H9 (cell line): Measurements from ENCODE around the gene S100A4. TPM values are rescaled to one million over a fixed set of nuclear protein-coding genes. Genes with fewer than 3 reads are reported as not detected.

Experiments used
- DNase-seq: peaks from one replicate; pipeline ENCODE4 v3.0.0-alpha.2; 2017
- H2AFZ ChIP-seq: one replicate; pipeline ENCODE4 v1.6.1; 2013; ENCODE audit warnings: mild to moderate bottlenecking, low read length, control low read depth, moderate library complexity
- H2AK5ac ChIP-seq: 2 replicates; pipeline ENCODE4 v1.6.1; 2013; ENCODE audit warnings: low read length, control low read depth, mixed read lengths; ENCODE audit not compliant: insufficient read length
- H2BK120ac ChIP-seq: one replicate; pipeline ENCODE4 v1.6.1; 2013; ENCODE audit warnings: low read depth, mild to moderate bottlenecking, low read length, control low read depth, inconsistent platforms; ENCODE audit not compliant: poor library complexity, severe bottlenecking
- H2BK12ac ChIP-seq: 2 replicates; pipeline ENCODE4 v1.6.1; 2013; ENCODE audit warnings: low read length, control low read depth, mixed read lengths, low read depth; ENCODE audit not compliant: insufficient read length
- H2BK15ac ChIP-seq: 2 replicates; pipeline ENCODE4 v1.6.1; 2013; ENCODE audit warnings: low read depth, low read length, control low read depth
- H2BK20ac ChIP-seq: one replicate; pipeline ENCODE4 v1.6.1; 2013; ENCODE audit warnings: low read depth, mild to moderate bottlenecking, low read length, control low read depth, inconsistent platforms; ENCODE audit not compliant: poor library complexity, severe bottlenecking
- H2BK5ac ChIP-seq: 2 replicates; pipeline ENCODE4 v1.6.1; 2013; ENCODE audit warnings: low read length, control low read depth, mixed read lengths; ENCODE audit not compliant: insufficient read length
- H3K14ac ChIP-seq: 2 replicates; pipeline ENCODE4 v1.6.1; 2013; ENCODE audit warnings: low read length, control low read depth; ENCODE audit not compliant: insufficient read depth
- H3K18ac ChIP-seq: 2 replicates; pipeline ENCODE4 v1.6.1; 2013; ENCODE audit warnings: low read depth, mild to moderate bottlenecking, mixed read lengths, low read length, control low read depth; ENCODE audit not compliant: insufficient read length
- H3K23ac ChIP-seq: 2 replicates; pipeline ENCODE4 v1.6.1; 2013; ENCODE audit warnings: low read length, control low read depth, mixed read lengths, low read depth; ENCODE audit not compliant: insufficient read length
- H3K23me2 ChIP-seq: 2 replicates; pipeline ENCODE4 v1.6.1; 2013; ENCODE audit warnings: low read depth, mild to moderate bottlenecking, mixed read lengths, low read length, control low read depth; ENCODE audit not compliant: insufficient read length, poor library complexity, severe bottlenecking
- H3K27ac ChIP-seq: 2 replicates; pipeline ENCODE4 v1.5.1; 2013; ENCODE audit warnings: low read length, control low read depth, mixed read lengths, low read depth; ENCODE audit not compliant: insufficient read length
- H3K27me3 ChIP-seq: 2 replicates; pipeline ENCODE4 v1.6.1; 2013; ENCODE audit warnings: low read length, control low read depth, inconsistent platforms; ENCODE audit not compliant: insufficient read depth
- H3K4ac ChIP-seq: 2 replicates; pipeline ENCODE4 v1.6.1; 2013; ENCODE audit warnings: low read depth, mild to moderate bottlenecking, control low read depth, inconsistent platforms, low read length, moderate library complexity
- H3K4me1 ChIP-seq: 2 replicates; pipeline ENCODE4 v1.6.1; 2013; ENCODE audit warnings: low read length, control low read depth, inconsistent platforms; ENCODE audit not compliant: insufficient read depth
- H3K4me2 ChIP-seq: 2 replicates; pipeline ENCODE4 v1.6.1; 2013; ENCODE audit warnings: low read length, control low read depth, mixed read lengths; ENCODE audit not compliant: insufficient read length, insufficient read depth
- H3K56ac ChIP-seq: 2 replicates; pipeline ENCODE4 v1.6.1; 2013; ENCODE audit warnings: low read depth, mild to moderate bottlenecking, mixed read lengths, low read length, control low read depth; ENCODE audit not compliant: insufficient read length
- H3K79me1 ChIP-seq: 2 replicates; pipeline ENCODE4 v1.6.1; 2013; ENCODE audit warnings: low read depth, mild to moderate bottlenecking, moderate library complexity, low read length, control low read depth, inconsistent platforms; ENCODE audit not compliant: insufficient read depth, poor library complexity, severe bottlenecking
- H3K79me2 ChIP-seq: 2 replicates; pipeline ENCODE4 v1.6.1; 2013; ENCODE audit warnings: low read length, control low read depth, inconsistent platforms; ENCODE audit not compliant: insufficient read depth
- H3K9ac ChIP-seq: 2 replicates; pipeline ENCODE4 v1.6.1; 2013; ENCODE audit warnings: low read length, control low read depth, mixed read lengths; ENCODE audit not compliant: insufficient read length; ENCODE audit errors: extremely low read depth
- H3K9me3 ChIP-seq: one replicate; pipeline ENCODE4 v1.6.1; 2013; ENCODE audit warnings: low read depth, low read length, inconsistent platforms; ENCODE audit not compliant: control insufficient read depth
- H3T11ph ChIP-seq: one replicate; pipeline ENCODE4 v1.6.1; 2013; ENCODE audit warnings: mild to moderate bottlenecking, low read length, control low read depth, inconsistent platforms
- H4K20me1 ChIP-seq: one replicate; pipeline ENCODE4 v1.6.1; 2013; ENCODE audit not compliant: control insufficient read depth, insufficient read length, insufficient read depth
- H4K5ac ChIP-seq: 2 replicates; pipeline ENCODE4 v1.6.1; 2013; ENCODE audit warnings: low read depth, mild to moderate bottlenecking, mixed read lengths, low read length, control low read depth; ENCODE audit not compliant: insufficient read length
- H4K8ac ChIP-seq: replicated peaks from 2 replicates; pipeline ENCODE4 v1.6.1; 2013; ENCODE audit warnings: low read length, control low read depth, mixed read lengths, low read depth; ENCODE audit not compliant: insufficient read length
- H4K91ac ChIP-seq: 2 replicates; pipeline ENCODE4 v1.6.1; 2013; ENCODE audit warnings: low read depth, mild to moderate bottlenecking, moderate library complexity, mixed read lengths, low read length, control low read depth; ENCODE audit not compliant: insufficient read length
- H3K27ac Mint-ChIP-seq, 3 experiments: 2 replicates in 2 of 3; 3 replicates in 1 of 3; pipeline ENCODE4 v1.8.0; 2020 to 2021; ENCODE audit warnings: mixed read lengths in 3 of 3, mild to moderate bottlenecking in 1 of 3, moderate library complexity in 1 of 3
- H3K27me3 Mint-ChIP-seq: 2 replicates; pipeline ENCODE4 v1.8.0; 2021; ENCODE audit warnings: low read depth, mild to moderate bottlenecking, moderate library complexity, mixed read lengths
- H3K36me3 Mint-ChIP-seq, 3 experiments: 2 replicates in 2 of 3; 3 replicates in 1 of 3; pipeline ENCODE4 v1.8.0; 2020 to 2021; ENCODE audit warnings: low read depth in 3 of 3, mixed read lengths in 3 of 3; ENCODE audit not compliant: insufficient read depth in 1 of 3
- H3K4me1 Mint-ChIP-seq, 2 experiments: 2 replicates each; pipeline ENCODE4 v1.8.0; 2020; ENCODE audit warnings: mixed read lengths in 2 of 2
- H3K4me3 Mint-ChIP-seq, 2 experiments: 2 replicates in 1 of 2; 3 replicates in 1 of 2; pipeline ENCODE4 v1.8.0; 2020 to 2021; ENCODE audit warnings: mild to moderate bottlenecking in 2 of 2, mixed read lengths in 2 of 2, moderate library complexity in 1 of 2
- H3K9me3 Mint-ChIP-seq, 2 experiments: 2 replicates in 1 of 2; 3 replicates in 1 of 2; pipeline ENCODE4 v1.8.0; 2020; ENCODE audit warnings: mild to moderate bottlenecking in 2 of 2, mixed read lengths in 2 of 2, moderate library complexity in 1 of 2
- WGBS: extraction: QIAGEN DNeasy Blood & Tissue Kit; methylation state at CpG from one replicate; pipeline ENCODE4 v1.1.7; 2013; ENCODE audit warnings: missing lambda C conversion rate, low lambda C conversion rate, mixed read lengths; ENCODE audit not compliant: insufficient read length; ENCODE audit errors: extremely low coverage; 5-methylcytosine and 5-hydroxymethylcytosine counted together
- total RNA-seq: library from RNA; stranded (reverse); gene quantifications from 2 replicates; pipeline ENCODE4 v1.2.1, GENCODE V29; 2021
- TF ChIP-seq, protein P1 (sequence below): fragments of 200-600 bp; sonication (generic); conservative IDR thresholded peaks from 3 replicates; pipeline ENCODE4 v1.8.0; 2021; ENCODE audit warnings: antibody characterized with exemption, mild to moderate bottlenecking

Gene S100A4
- total RNA-seq, 1 experiment from 2014 or later: 9.0 TPM

DNA sequence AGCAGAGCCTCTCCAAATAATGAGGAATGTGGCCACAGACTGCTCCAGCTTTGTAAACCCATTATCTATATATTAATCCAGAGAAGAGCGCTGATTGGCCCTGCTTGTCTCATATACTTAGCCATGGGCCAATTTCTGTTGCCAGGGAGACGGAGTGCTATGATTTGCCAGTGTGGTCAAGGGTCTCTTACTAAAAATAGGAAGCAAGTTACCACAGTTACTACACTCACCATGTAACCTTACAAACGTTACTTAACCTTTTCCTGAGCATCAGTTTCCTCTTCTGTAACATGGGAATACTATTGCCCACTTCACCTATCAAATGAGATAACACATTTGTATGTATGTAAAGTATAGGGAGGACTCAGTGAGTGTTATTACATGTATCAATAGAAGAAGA, 27.7 kb upstream of the S100A4 start:
- Histone ChIP-seq H3K27me3 (no peaks in the 10 kb centered on the region), H4K91ac (no peak overlapping the region), H3K23ac (no peak overlapping the region), H3K14ac (no peak overlapping the region), H3K27ac (no peak overlapping the region), H3K9ac (no peak overlapping the region), H3K4ac (no peak overlapping the region), H2BK15ac (no peak overlapping the region), H3K79me2 (no peaks in the 10 kb centered on the region), H3K56ac (no peak overlapping the region), H4K8ac (no peak overlapping the region), H2BK20ac (no peak overlapping the region), H2BK12ac (no peak overlapping the region), H2AK5ac (no peak overlapping the region), H3K79me1 (no peaks in the 10 kb centered on the region), H4K5ac (no peak overlapping the region), H3K23me2 (no peaks in the 10 kb centered on the region), H3K9me3 (no peaks in the 10 kb centered on the region), H2BK120ac (no peak overlapping the region), H2AFZ (no peak overlapping the region), H4K20me1 (peaks cover 3% of the 10 kb centered on the region), H3K4me2 (no peak overlapping the region), H3K18ac (no peak overlapping the region), H2BK5ac (no peak overlapping the region), H3T11ph (no peak overlapping the region), H3K4me1 (no peaks in the 10 kb centered on the region)
- H3K27me3 Mint-ChIP-seq: peaks cover 9% of the 10 kb centered on the region
- peaks cover 17 to 18% of the 10 kb centered on the region in 2 experiments for H3K4me1 Mint-ChIP-seq
- no peak overlapping the region for H3K27ac Mint-ChIP-seq
- peaks cover 0 to 6% (median 0%) of the 10 kb centered on the region in 3 experiments; a peak in 2 of 7 replicates for H3K36me3 Mint-ChIP-seq
- DNase-seq: no peak
- peaks cover 12 to 15% of the 10 kb centered on the region in 2 experiments; a peak in 4 of 5 replicates for H3K9me3 Mint-ChIP-seq
- no CpG with 5 or more reads among the region's 3 CpGs for WGBS
- no peak overlapping the region for H3K4me3 Mint-ChIP-seq
- TF ChIP-seq, protein P1, sequence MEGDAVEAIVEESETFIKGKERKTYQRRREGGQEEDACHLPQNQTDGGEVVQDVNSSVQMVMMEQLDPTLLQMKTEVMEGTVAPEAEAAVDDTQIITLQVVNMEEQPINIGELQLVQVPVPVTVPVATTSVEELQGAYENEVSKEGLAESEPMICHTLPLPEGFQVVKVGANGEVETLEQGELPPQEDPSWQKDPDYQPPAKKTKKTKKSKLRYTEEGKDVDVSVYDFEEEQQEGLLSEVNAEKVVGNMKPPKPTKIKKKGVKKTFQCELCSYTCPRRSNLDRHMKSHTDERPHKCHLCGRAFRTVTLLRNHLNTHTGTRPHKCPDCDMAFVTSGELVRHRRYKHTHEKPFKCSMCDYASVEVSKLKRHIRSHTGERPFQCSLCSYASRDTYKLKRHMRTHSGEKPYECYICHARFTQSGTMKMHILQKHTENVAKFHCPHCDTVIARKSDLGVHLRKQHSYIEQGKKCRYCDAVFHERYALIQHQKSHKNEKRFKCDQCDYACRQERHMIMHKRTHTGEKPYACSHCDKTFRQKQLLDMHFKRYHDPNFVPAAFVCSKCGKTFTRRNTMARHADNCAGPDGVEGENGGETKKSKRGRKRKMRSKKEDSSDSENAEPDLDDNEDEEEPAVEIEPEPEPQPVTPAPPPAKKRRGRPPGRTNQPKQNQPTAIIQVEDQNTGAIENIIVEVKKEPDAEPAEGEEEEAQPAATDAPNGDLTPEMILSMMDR: no peak
